Measurements from ENCODE around the gene CENPL.
A peak's percentile ranks its signal among the peaks of the same experiment; 100 is the strongest.

Gene CENPL

GRCh38 chr1:173823781-173824314 lies 835 bp downstream of the CENPL start (continued):
- TF ChIP-seq ZFP3 (tag by site-specific recombination; IDR thresholded peaks at IDR 0.05; ENCODE audit: low read depth) (no peak), WT1 (tag by site-specific recombination; IDR thresholded peaks at IDR 0.05) (peak; percentile 35; the same call in 1 of the 2 replicates), SP2 (tag by site-specific recombination; IDR thresholded peaks at IDR 0.05) (peak; percentile 81), ZNF398 (tag by site-specific recombination; IDR thresholded peaks at IDR 0.05) (peak; percentile 57; the same call in 1 of the 2 replicates), ZNF549 (tag by site-specific recombination; IDR thresholded peaks at IDR 0.05) (no peak)

GRCh38 chr1:173821680-173822079 lies 3.0 kb downstream of the CENPL start:
- TF ChIP-seq ZNF624 (tag by site-specific recombination; IDR thresholded peaks at IDR 0.05) = no peak
- TF ChIP-seq ZNF571 (tag by site-specific recombination; IDR thresholded peaks at IDR 0.05) = no peak
- no peak for TF ChIP-seq MEIS1 (CRISPR knock-in tag; IDR thresholded peaks at IDR 0.05; ENCODE audit: borderline replicate concordance)
- no peak for TF ChIP-seq ZNF530 (tag by site-specific recombination; IDR thresholded peaks at IDR 0.05; ENCODE audit: low read depth)
- TF ChIP-seq ZNF248 (tag by site-specific recombination; IDR thresholded peaks at IDR 0.05) = no peak
- no peak for TF ChIP-seq ZBTB20 (tag by site-specific recombination; IDR thresholded peaks at IDR 0.05)
- no peak for TF ChIP-seq KLF1 (tag by site-specific recombination; IDR thresholded peaks at IDR 0.05)
- no peak for TF ChIP-seq ZNF610 (tag by site-specific recombination; IDR thresholded peaks at IDR 0.05; ENCODE audit: borderline replicate concordance)
- no peak for TF ChIP-seq GLI4 (tag by site-specific recombination; IDR thresholded peaks at IDR 0.05)
- TF ChIP-seq ZNF311 (tag by site-specific recombination; IDR thresholded peaks at IDR 0.05; ENCODE audit: borderline replicate concordance) = no peak
- no peak for TF ChIP-seq YY2 (tag by site-specific recombination; IDR thresholded peaks at IDR 0.05)
- no peak for TF ChIP-seq ZBTB6 (tag by site-specific recombination; IDR thresholded peaks at IDR 0.05)
- TF ChIP-seq ZNF302 (tag by site-specific recombination; IDR thresholded peaks at IDR 0.05; ENCODE audit: low read depth) = no peak
- TF ChIP-seq ZNF354C (tag by site-specific recombination; IDR thresholded peaks at IDR 0.05; ENCODE audit: borderline replicate concordance, low read depth) = no peak
- no peak for TF ChIP-seq ZNF623 (tag by site-specific recombination; IDR thresholded peaks at IDR 0.05)
- no peak for TF ChIP-seq KLF16 (tag by site-specific recombination; IDR thresholded peaks at IDR 0.05)
- TF ChIP-seq IKZF3 (tag by site-specific recombination; IDR thresholded peaks at IDR 0.05) = no peak
- TF ChIP-seq SP2 (tag by site-specific recombination; IDR thresholded peaks at IDR 0.05) = no peak
- TF ChIP-seq ZNF658 (tag by site-specific recombination; IDR thresholded peaks at IDR 0.05) = no peak
- TF ChIP-seq ZNF416 (tag by site-specific recombination; IDR thresholded peaks at IDR 0.05) = no peak

More at GRCh38 chr1:173821680-173822079, 3.0 kb downstream of the CENPL start:
- Histone ChIP-seq H3K4me3 (ENCODE audit: low read depth, low read length) (no peak overlapping the region), H3K36me3 (ENCODE audit: control insufficient read depth in 2 of 2, insufficient read depth in 1 of 2, low read length in 2 of 2) (peaks cover 10 to 21% of the 10 kb centered on the region in 2 experiments; a peak in 2 of 3 replicates), H3K4me1 (ENCODE audit: control insufficient read depth, insufficient read depth, low read length) (no peaks in the 10 kb centered on the region; the same call in 1 of the 2 replicates), H3K9me3 (ENCODE audit: control insufficient read depth, insufficient read depth, low read depth, low read length) (no peaks in the 10 kb centered on the region), H3K27ac (ENCODE audit: extremely low read depth, low read depth, low read length) (no peak overlapping the region)
- ChIA-PET CTCF (interaction anchor here (0.6 kb wide), 1 partner anchor 76 kb away, joined by 4 read pairs; no protein-coding TSS in a partner anchor), POLR2A (no interaction called here)

Data from HEK293 (cell line).